ENCODE data around the gene MSMP.
A peak's percentile ranks its signal among the peaks of the same experiment; 100 is the strongest.

MSMP gene

GRCh38 chr9:35771075-35771433 lies 17.0 kb upstream of the MSMP start:
- no peak for DNase-seq

GRCh38 chr9:35769763-35770162 lies 15.7 kb upstream of the MSMP start:
- DNase-seq = no peak

- no peak for DNase-seq
Observed at GRCh38 chr9:35767458-35767857, 13.4 kb upstream of the MSMP start.

GRCh38 chr9:35766997-35767396 lies 12.9 kb upstream of the MSMP start:
- no peak for DNase-seq

- DNase-seq = no peak
Observed at GRCh38 chr9:35763803-35764202, 9.7 kb upstream of the MSMP start.

GRCh38 chr9:35763181-35763580 lies 9.1 kb upstream of the MSMP start:
- no peak for DNase-seq

- DNase-seq = no peak
Observed at GRCh38 chr9:35760651-35761050, 6.6 kb upstream of the MSMP start.

- no peak for DNase-seq
Observed at GRCh38 chr9:35759795-35760194, 5.7 kb upstream of the MSMP start.

GRCh38 chr9:35758475-35759050 lies 4.5 kb upstream of the MSMP start:
- no peak for DNase-seq

- DNase-seq = peak; percentile 44
Observed at GRCh38 chr9:35757892-35758275, 3.8 kb upstream of the MSMP start.

- DNase-seq = peak; percentile 66
Observed at GRCh38 chr9:35757226-35757891, 3.3 kb upstream of the MSMP start.

GRCh38 chr9:35756275-35757225 lies 2.5 kb upstream of the MSMP start:
- DNase-seq = peak; percentile 55

- no peak for DNase-seq
Observed at GRCh38 chr9:35755071-35755470, 995 bp upstream of the MSMP start.

GRCh38 chr9:35753466-35753865 lies 610 bp downstream of the MSMP start:
- DNase-seq = no peak

- DNase-seq = no peak
Observed at GRCh38 chr9:35750256-35750531, 3.9 kb downstream of the MSMP start.

GRCh38 chr9:35749515-35750255 lies 4.4 kb downstream of the MSMP start:
- peak; percentile 39 for DNase-seq

- peak; percentile 54 for DNase-seq
Observed at GRCh38 chr9:35748858-35749514, 5.1 kb downstream of the MSMP start, which contains the start of the genes GBA2 and RGP1. GBA2 (minus strand) TSS chr9:35749228; CDS start chr9:35748704, 524 bp downstream. RGP1 (plus strand) TSS chr9:35749287; CDS start chr9:35749756, 469 bp downstream.

GRCh38 chr9:35748242-35748857 lies 5.7 kb downstream of the MSMP start:
- DNase-seq = no peak

- no peak for DNase-seq
Observed at GRCh38 chr9:35746583-35746982, 7.5 kb downstream of the MSMP start.

GRCh38 chr9:35745569-35745968 lies 8.5 kb downstream of the MSMP start:
- DNase-seq = no peak

- no peak for DNase-seq
Observed at GRCh38 chr9:35743880-35744518, 10.1 kb downstream of the MSMP start.

GRCh38 chr9:35743452-35743851 lies 10.6 kb downstream of the MSMP start:
- no peak for DNase-seq
